HEK293 (cell line): ENCODE measurements around the gene EYS.

Source experiments
- CTCF ChIA-PET: fragments of 350-600 bp; formaldehyde crosslinking; extraction: SDS; loops from one replicate; lab custom pipeline; 2021; ENCODE audit warnings: antibody characterized with exemption; lab: Yijun Ruan, JAX
- POLR2A ChIA-PET: fragments of 300-600 bp; formaldehyde crosslinking; extraction: SDS; loops from one replicate; lab custom pipeline; 2020; ENCODE audit warnings: antibody characterized with exemption, inconsistent platforms; lab: Yijun Ruan, JAX
- H3K27ac ChIP-seq: fragments of 200-500 bp; sonication (Bioruptor generic); 2 replicates; pipeline ENCODE4 v1.5.1; 2014; ENCODE audit warnings: low read depth, low read length, control low read depth, inconsistent platforms; ENCODE audit errors: extremely low read depth
- H3K36me3 ChIP-seq, 2 experiments: fragments of 200-500 bp in 1 of 2; sonication (Bioruptor generic) in 1 of 2; 1 replicate in 1 of 2; 2 replicates in 1 of 2; pipeline ENCODE4 v1.5.1; 2014 to 2017; ENCODE audit warnings: inconsistent platforms in 2 of 2, low read length in 2 of 2; ENCODE audit not compliant: control insufficient read depth in 2 of 2, insufficient read depth in 1 of 2
- H3K4me1 ChIP-seq: fragments of 200-500 bp; sonication (Bioruptor generic); 2 replicates; pipeline ENCODE4 v1.5.1; 2014; ENCODE audit warnings: mild to moderate bottlenecking, low read length, inconsistent platforms; ENCODE audit not compliant: control insufficient read depth, insufficient read depth
- H3K4me3 ChIP-seq: 2 replicates; pipeline ENCODE4 v1.5.1; 2011; ENCODE audit warnings: low read depth, mild to moderate bottlenecking, control low read depth, low read length, moderate library complexity
- H3K9me3 ChIP-seq: fragments of 200-500 bp; sonication (Bioruptor generic); 2 replicates; pipeline ENCODE4 v1.5.1; 2014; ENCODE audit warnings: low read depth, low read length, inconsistent platforms; ENCODE audit not compliant: control insufficient read depth, insufficient read depth
- KLF9 ChIP-seq: fragments of 450-650 bp; formaldehyde crosslinking; IDR thresholded peaks from 2 replicates; pipeline ENCODE4 v1.5.1; 2016; ENCODE audit warnings: missing biosample characterization, missing genetic modification characterization, low read depth
- PRDM1 ChIP-seq: fragments of 450-650 bp; formaldehyde crosslinking; IDR thresholded peaks from 2 replicates; pipeline ENCODE4; 2016; ENCODE audit warnings: missing biosample characterization, missing genetic modification characterization
- PRDM2 ChIP-seq: fragments of 450-650 bp; formaldehyde crosslinking; IDR thresholded peaks from 2 replicates; pipeline ENCODE4 v1.5.1; 2016; ENCODE audit warnings: missing biosample characterization, missing genetic modification characterization, borderline replicate concordance
- REPIN1 ChIP-seq: fragments of 450-650 bp; formaldehyde crosslinking; IDR thresholded peaks from 2 replicates; pipeline ENCODE4 v1.5.1; 2017; ENCODE audit warnings: missing biosample characterization, missing genetic modification characterization, low read depth
- SALL2 ChIP-seq: fragments of 450-650 bp; formaldehyde crosslinking; IDR thresholded peaks from 2 replicates; pipeline ENCODE4 v1.5.0; 2017; ENCODE audit warnings: missing biosample characterization, mild to moderate bottlenecking, missing genetic modification characterization, borderline replicate concordance
- SETDB1 ChIP-seq: IDR thresholded peaks from one replicate; pipeline ENCODE4 v1.6.1; 2017; ENCODE audit warnings: mild to moderate bottlenecking, low read length, moderate library complexity, mixed read lengths; ENCODE audit not compliant: insufficient read length
- TCF7L2 ChIP-seq: IDR thresholded peaks from 2 replicates; pipeline ENCODE4 v1.6.1; 2011; ENCODE audit warnings: low read depth, mild to moderate bottlenecking, inconsistent platforms, low read length, moderate library complexity, borderline replicate concordance
- ZFP41 ChIP-seq: fragments of 450-650 bp; formaldehyde crosslinking; IDR thresholded peaks from 2 replicates; pipeline ENCODE4 v1.5.1; 2016; ENCODE audit warnings: missing biosample characterization, missing genetic modification characterization, borderline replicate concordance
- ZNF10 ChIP-seq: fragments of 450-650 bp; formaldehyde crosslinking; IDR thresholded peaks from 2 replicates; pipeline ENCODE4 v1.5.1; 2017; ENCODE audit warnings: missing biosample characterization, missing genetic modification characterization
- ZNF132 ChIP-seq: fragments of 450-650 bp; formaldehyde crosslinking; IDR thresholded peaks from 2 replicates; pipeline ENCODE4 v1.5.1; 2017; ENCODE audit warnings: missing biosample characterization, missing genetic modification characterization, borderline replicate concordance
- ZNF169 ChIP-seq: fragments of 450-650 bp; formaldehyde crosslinking; IDR thresholded peaks from 2 replicates; pipeline ENCODE4 v1.5.1; 2016; ENCODE audit warnings: missing biosample characterization, missing genetic modification characterization
- ZNF174 ChIP-seq: fragments of 450-650 bp; formaldehyde crosslinking; IDR thresholded peaks from 2 replicates; pipeline ENCODE4 v1.5.0; 2017; ENCODE audit warnings: missing biosample characterization, mild to moderate bottlenecking, missing genetic modification characterization
- ZNF202 ChIP-seq: fragments of 450-650 bp; formaldehyde crosslinking; IDR thresholded peaks from 2 replicates; pipeline ENCODE4 v1.5.1; 2016; ENCODE audit warnings: missing biosample characterization, missing genetic modification characterization, borderline replicate concordance
- ZNF292 ChIP-seq: fragments of 450-650 bp; formaldehyde crosslinking; IDR thresholded peaks from 2 replicates; pipeline ENCODE4 v1.5.1; 2016; ENCODE audit warnings: low read depth, missing biosample characterization, missing genetic modification characterization, borderline replicate concordance
- ZNF449 ChIP-seq: fragments of 450-650 bp; formaldehyde crosslinking; IDR thresholded peaks from 2 replicates; pipeline ENCODE4 v1.5.1; 2017; ENCODE audit warnings: missing biosample characterization, mild to moderate bottlenecking, missing genetic modification characterization, moderate library complexity
- ZNF548 ChIP-seq: fragments of 450-650 bp; formaldehyde crosslinking; IDR thresholded peaks from 2 replicates; pipeline ENCODE4 v1.5.1; 2016; ENCODE audit warnings: missing biosample characterization, missing genetic modification characterization
- ZNF555 ChIP-seq: fragments of 450-650 bp; formaldehyde crosslinking; conservative IDR thresholded peaks from 2 replicates; pipeline ENCODE4 v1.5.1; 2017; ENCODE audit warnings: missing biosample characterization, mild to moderate bottlenecking, missing genetic modification characterization, inconsistent platforms
- ZNF585B ChIP-seq: fragments of 450-650 bp; formaldehyde crosslinking; IDR thresholded peaks from 2 replicates; pipeline ENCODE4 v1.5.1; 2016; ENCODE audit warnings: missing biosample characterization, missing genetic modification characterization
- ZNF664 ChIP-seq: fragments of 450-650 bp; formaldehyde crosslinking; IDR thresholded peaks from 2 replicates; pipeline ENCODE4 v1.5.1; 2016; ENCODE audit warnings: missing biosample characterization, missing genetic modification characterization
- TF ChIP-seq, protein P1 (sequence below): fragments of 450-650 bp; formaldehyde crosslinking; IDR thresholded peaks from 2 replicates; pipeline ENCODE4 v1.5.1; 2016; ENCODE audit warnings: missing biosample characterization, missing genetic modification characterization

Gene EYS

GRCh38 chr6:63674635-63675034, 2032.4 kb downstream of the EYS start:
- peak; percentile 23 for TF ChIP-seq SETDB1
- TF ChIP-seq ZNF292 (tag by site-specific recombination): no peak
- CTCF ChIA-PET: no interaction called here
- Histone ChIP-seq H3K27ac (no peak overlapping the region), H3K36me3 (peaks cover 0 to 28% of the 10 kb centered on the region in 2 experiments), H3K4me1 (peaks cover 9% of the 10 kb centered on the region), H3K9me3 (no peaks in the 10 kb centered on the region), H3K4me3 (no peak overlapping the region)
- POLR2A ChIA-PET: no interaction called here

DNA sequence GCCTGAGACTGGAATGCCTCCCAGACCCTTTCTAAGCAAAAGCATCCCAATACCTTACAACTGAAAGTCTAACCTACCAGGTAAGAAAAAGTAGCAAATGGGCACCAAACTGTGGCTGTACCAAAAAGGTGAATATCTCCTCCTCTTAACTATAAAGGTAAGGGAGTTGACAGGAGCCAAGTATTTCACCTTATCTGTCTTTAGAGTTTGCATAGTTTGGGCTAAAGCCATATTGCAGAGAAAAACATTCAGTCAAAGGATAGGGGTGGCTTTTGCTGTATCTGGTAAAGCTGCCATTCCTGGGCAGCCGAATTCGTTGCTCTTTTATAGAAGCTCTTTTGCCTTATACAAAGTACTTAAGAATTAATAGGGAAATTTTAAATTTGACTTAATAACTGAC, 2033.3 kb downstream of the EYS start:
- no peak overlapping the region for H3K4me3 ChIP-seq
- TF ChIP-seq PRDM1 (tag by site-specific recombination) (no peak), ZNF585B (no peak), PRDM2 (no peak), ZNF555 (no peak), ZNF664 (tag by site-specific recombination) (no peak), ZNF174 (tag by site-specific recombination) (no peak), KLF9 (tag by site-specific recombination) (no peak), ZNF132 (tag by site-specific recombination) (no peak), REPIN1 (tag by site-specific recombination) (no peak), SALL2 (tag by site-specific recombination) (no peak), ZNF548 (tag by site-specific recombination) (no peak), TCF7L2 (no peak), ZNF202 (tag by site-specific recombination) (no peak), ZNF10 (tag by site-specific recombination) (no peak), ZNF169 (tag by site-specific recombination) (no peak), ZFP41 (no peak), ZNF449 (tag by site-specific recombination) (no peak)
- TF ChIP-seq, protein P1, sequence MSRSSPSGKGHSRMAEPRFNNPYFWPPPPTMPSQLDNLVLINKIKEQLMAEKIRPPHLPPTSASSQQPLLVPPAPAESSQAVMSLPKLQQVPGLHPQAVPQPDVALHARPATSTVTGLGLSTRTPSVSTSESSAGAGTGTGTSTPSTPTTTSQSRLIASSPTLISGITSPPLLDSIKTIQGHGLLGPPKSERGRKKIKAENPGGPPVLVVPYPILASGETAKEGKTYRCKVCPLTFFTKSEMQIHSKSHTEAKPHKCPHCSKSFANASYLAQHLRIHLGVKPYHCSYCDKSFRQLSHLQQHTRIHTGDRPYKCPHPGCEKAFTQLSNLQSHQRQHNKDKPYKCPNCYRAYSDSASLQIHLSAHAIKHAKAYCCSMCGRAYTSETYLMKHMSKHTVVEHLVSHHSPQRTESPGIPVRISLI: no peak
- CTCF ChIA-PET: no interaction called here
- H3K9me3 ChIP-seq: no peaks in the 10 kb centered on the region
- H3K36me3 ChIP-seq: peaks cover 0 to 22% of the 10 kb centered on the region in 2 experiments
- H3K27ac ChIP-seq: no peak overlapping the region
- POLR2A ChIA-PET: no interaction called here
- H3K4me1 ChIP-seq: peaks cover 9% of the 10 kb centered on the region
